ENCODE measurements around the gene XPNPEP2. TPM values are rescaled to one million over a fixed set of nuclear protein-coding genes. Genes with fewer than 3 reads are reported as not detected.

XPNPEP2 gene
- total and polyA plus RNA-seq, 2 experiments from 2014 or later: 0.65 to 0.74 TPM

DNA sequence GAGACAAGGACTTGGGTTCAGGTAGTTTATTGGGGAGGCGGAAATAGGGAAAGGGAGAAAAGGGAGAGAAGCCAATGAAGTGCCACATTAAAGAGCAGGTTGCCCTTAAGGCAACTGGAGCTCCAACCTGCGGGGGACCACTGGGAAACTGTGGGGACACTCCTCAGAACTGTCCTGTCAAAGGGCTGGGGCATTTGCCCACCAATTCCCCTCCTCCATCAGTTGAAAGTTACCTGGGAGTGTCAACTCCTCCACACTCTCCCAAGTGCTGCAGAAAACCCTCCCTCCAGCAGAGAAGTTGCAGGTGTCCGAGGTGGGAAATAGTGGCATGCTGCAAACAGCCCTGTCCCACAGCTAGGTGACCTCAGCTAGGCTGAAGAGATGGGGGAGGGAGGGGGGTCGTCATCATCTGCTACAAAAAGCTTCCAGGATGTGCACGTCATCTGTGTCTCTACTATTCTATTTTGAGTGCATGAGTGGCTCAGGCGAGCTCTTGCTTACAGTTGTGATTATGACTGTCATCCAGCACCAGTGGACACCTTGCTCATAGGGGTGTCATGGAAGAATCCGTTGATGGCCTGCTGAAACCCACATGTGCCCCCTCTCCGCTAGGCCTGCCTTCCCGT is 41.5 kb upstream of the XPNPEP2 start:
- in situ Hi-C loops (cut with MboI): no loop called here
- 75 to 85% methylated on average over 7 to 9 of the region's 9 CpGs for WGBS, 2 experiments (ENCODE audit: low coverage in 1 of 2, low lambda C conversion rate in 2 of 2, missing lambda C conversion rate in 2 of 2)
- Histone ChIP-seq H3K4me1 (ENCODE audit: insufficient read depth) (no peaks in the 10 kb centered on the region), H3K9me3 (ENCODE audit: low read depth) (no peaks in the 10 kb centered on the region), H3K27me3 (replicated peaks; ENCODE audit: insufficient read depth) (no peaks in the 10 kb centered on the region), H3F3A (ENCODE audit: insufficient read depth) (no peaks in the 10 kb centered on the region), H3K9ac (no peak overlapping the region), H3K4me2 (ENCODE audit: unreplicated experiment) (no peak overlapping the region), H3K27ac (no peak overlapping the region), H3K79me2 (ENCODE audit: insufficient read depth) (no peaks in the 10 kb centered on the region), H2AFZ (no peak overlapping the region), H4K20me1 (ENCODE audit: insufficient read depth) (no peaks in the 10 kb centered on the region), H3K4me3 (no peak overlapping the region), H3K9me2 (ENCODE audit: insufficient read depth) (no peaks in the 10 kb centered on the region), H3K36me3 (ENCODE audit: low read depth) (no peaks in the 10 kb centered on the region)
- no peak for TF ChIP-seq EZH2phosphoT487 (IDR thresholded peaks at IDR 0.05; ENCODE audit: insufficient read depth, low read depth)
- TF ChIP-seq EZH2 (IDR thresholded peaks at IDR 0.05; ENCODE audit: insufficient read depth, poor library complexity, severe bottlenecking): no peak
- no peak for DNase-seq

DNA sequence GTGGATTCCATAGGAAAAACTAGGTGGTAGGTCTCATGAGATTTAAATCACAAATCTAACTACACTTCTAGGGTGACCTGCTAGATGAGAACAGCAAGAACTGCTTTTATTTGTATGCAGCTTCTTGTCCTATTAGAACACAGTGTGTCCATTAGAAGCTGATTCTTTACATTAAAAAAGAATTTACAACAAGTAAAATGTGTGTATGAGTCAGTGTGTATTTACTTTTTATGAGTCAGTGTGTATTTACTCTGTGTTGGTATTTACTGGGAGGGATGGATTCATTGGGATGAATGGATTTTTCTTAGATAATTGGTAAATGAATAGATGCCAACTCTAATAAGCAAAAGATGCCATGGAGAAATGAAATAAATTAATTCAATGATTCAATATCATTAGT is 40.6 kb upstream of the XPNPEP2 start:
- Histone ChIP-seq H3K36me3 (ENCODE audit: low read depth) (no peaks in the 10 kb centered on the region), H3K4me2 (ENCODE audit: unreplicated experiment) (no peak overlapping the region), H3K27me3 (replicated peaks; ENCODE audit: insufficient read depth) (no peaks in the 10 kb centered on the region), H4K20me1 (ENCODE audit: insufficient read depth) (no peaks in the 10 kb centered on the region), H3K79me2 (ENCODE audit: insufficient read depth) (no peaks in the 10 kb centered on the region), H3K9me3 (ENCODE audit: low read depth) (no peaks in the 10 kb centered on the region), H3F3A (ENCODE audit: insufficient read depth) (no peaks in the 10 kb centered on the region), H3K9ac (no peak overlapping the region), H3K4me1 (ENCODE audit: insufficient read depth) (no peaks in the 10 kb centered on the region), H3K9me2 (ENCODE audit: insufficient read depth) (no peaks in the 10 kb centered on the region), H3K4me3 (no peak overlapping the region), H2AFZ (no peak overlapping the region), H3K27ac (no peak overlapping the region)
- TF ChIP-seq EZH2phosphoT487 (IDR thresholded peaks at IDR 0.05; ENCODE audit: insufficient read depth, low read depth): no peak
- TF ChIP-seq EZH2 (IDR thresholded peaks at IDR 0.05; ENCODE audit: insufficient read depth, poor library complexity, severe bottlenecking): no peak
- no peak for DNase-seq
- in situ Hi-C loops (cut with MboI): no loop called here

DNA sequence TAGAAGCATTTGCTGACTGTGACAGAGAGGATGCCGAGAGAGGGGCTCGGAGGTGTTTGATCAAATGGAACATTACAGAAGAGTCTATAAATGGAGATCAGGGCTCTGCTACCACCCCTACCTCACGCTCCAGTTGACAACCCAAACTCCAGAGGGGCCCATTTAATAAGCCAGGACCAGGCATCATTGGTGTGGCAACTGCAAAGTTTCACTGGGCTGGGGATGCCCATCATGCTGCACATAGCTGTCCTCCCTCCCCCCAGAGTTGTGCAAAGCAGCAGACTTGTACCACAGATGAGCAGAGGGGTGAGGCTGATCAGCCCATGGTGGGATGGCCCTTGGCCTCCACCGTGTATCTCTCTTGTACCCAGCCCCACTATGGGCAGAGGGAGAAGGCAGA is 38.2 kb upstream of the XPNPEP2 start:
- no peak for DNase-seq
- Histone ChIP-seq H3K9me2 (ENCODE audit: insufficient read depth) (no peaks in the 10 kb centered on the region), H3K79me2 (ENCODE audit: insufficient read depth) (no peaks in the 10 kb centered on the region), H3K27me3 (replicated peaks; ENCODE audit: insufficient read depth) (no peaks in the 10 kb centered on the region), H3K4me1 (ENCODE audit: insufficient read depth) (no peaks in the 10 kb centered on the region), H3K9me3 (ENCODE audit: low read depth) (no peaks in the 10 kb centered on the region), H3K27ac (no peak overlapping the region), H3K9ac (no peak overlapping the region), H3F3A (ENCODE audit: insufficient read depth) (no peaks in the 10 kb centered on the region), H3K4me2 (ENCODE audit: unreplicated experiment) (no peak overlapping the region), H2AFZ (no peak overlapping the region), H4K20me1 (ENCODE audit: insufficient read depth) (no peaks in the 10 kb centered on the region), H3K36me3 (ENCODE audit: low read depth) (no peaks in the 10 kb centered on the region), H3K4me3 (no peak overlapping the region)
- in situ Hi-C loops (cut with MboI): no loop called here
- TF ChIP-seq EZH2phosphoT487 (IDR thresholded peaks at IDR 0.05; ENCODE audit: insufficient read depth, low read depth): no peak
- TF ChIP-seq EZH2 (IDR thresholded peaks at IDR 0.05; ENCODE audit: insufficient read depth, poor library complexity, severe bottlenecking): no peak
- 90 to 92% methylated on average over 4 of the region's 4 CpGs for WGBS, 2 experiments (ENCODE audit: low coverage in 1 of 2, low lambda C conversion rate in 2 of 2, missing lambda C conversion rate in 2 of 2)

DNA sequence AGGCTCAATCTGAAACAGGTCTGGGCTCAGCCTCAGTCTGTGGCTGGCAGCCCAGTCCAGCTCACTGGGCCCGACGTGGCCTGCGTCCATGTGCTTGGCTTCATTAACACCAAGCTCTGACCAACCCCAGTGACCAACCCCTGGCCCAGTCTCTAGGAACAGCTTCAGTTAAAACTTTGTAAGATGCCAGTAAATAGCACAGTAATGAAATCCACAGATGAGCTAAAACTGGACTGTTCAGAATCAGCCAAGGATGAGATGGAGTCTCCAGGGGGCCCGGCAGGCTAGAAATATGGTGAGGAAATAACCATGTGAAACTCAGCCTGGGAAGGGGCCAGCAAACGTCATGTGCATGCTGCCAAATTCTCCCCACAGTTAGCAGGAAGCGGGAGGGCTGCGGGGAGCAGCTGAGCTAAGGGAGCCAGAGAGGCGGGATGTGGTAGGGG is 37.1 kb upstream of the XPNPEP2 start:
- in situ Hi-C loops (cut with MboI): no loop called here
- Histone ChIP-seq H3K36me3 (ENCODE audit: low read depth) (no peaks in the 10 kb centered on the region), H4K20me1 (ENCODE audit: insufficient read depth) (no peaks in the 10 kb centered on the region), H3K27me3 (replicated peaks; ENCODE audit: insufficient read depth) (no peaks in the 10 kb centered on the region), H2AFZ (no peak overlapping the region), H3K79me2 (ENCODE audit: insufficient read depth) (no peaks in the 10 kb centered on the region), H3K9me2 (ENCODE audit: insufficient read depth) (no peaks in the 10 kb centered on the region), H3K4me3 (no peak overlapping the region), H3K9ac (no peak overlapping the region), H3K4me2 (ENCODE audit: unreplicated experiment) (no peak overlapping the region), H3K4me1 (ENCODE audit: insufficient read depth) (no peaks in the 10 kb centered on the region), H3K27ac (no peak overlapping the region; the same call in 1 of the 2 replicates), H3F3A (ENCODE audit: insufficient read depth) (no peaks in the 10 kb centered on the region), H3K9me3 (ENCODE audit: low read depth) (no peaks in the 10 kb centered on the region)
- DNase-seq: peak; percentile 66
- 21 to 23% methylated on average over 8 of the region's 8 CpGs for WGBS, 2 experiments (ENCODE audit: low coverage in 1 of 2, low lambda C conversion rate in 2 of 2, missing lambda C conversion rate in 2 of 2)
- TF ChIP-seq EZH2 (IDR thresholded peaks at IDR 0.05; ENCODE audit: insufficient read depth, poor library complexity, severe bottlenecking): no peak
- TF ChIP-seq EZH2phosphoT487 (IDR thresholded peaks at IDR 0.05; ENCODE audit: insufficient read depth, low read depth): no peak

DNA sequence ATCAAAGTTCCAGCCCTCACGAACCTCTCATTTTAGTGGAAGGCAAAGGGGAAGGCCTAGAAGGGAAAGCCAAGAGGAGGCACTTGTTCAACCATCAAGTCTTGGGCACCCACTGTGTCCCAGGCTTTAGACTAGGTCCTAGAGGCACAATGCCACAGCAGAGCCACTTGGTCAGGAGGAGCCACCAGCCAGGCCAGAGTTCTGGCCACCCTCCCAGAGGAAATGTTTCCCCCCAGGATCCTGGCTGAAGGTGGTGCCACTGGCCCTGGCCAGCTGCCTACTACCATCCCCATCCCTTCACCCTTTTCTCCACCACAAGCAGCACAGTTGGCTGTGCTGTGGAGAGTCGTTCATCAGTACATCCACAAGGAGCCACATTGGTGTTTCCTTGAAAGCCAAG is 34.3 kb upstream of the XPNPEP2 start:
- Histone ChIP-seq H3K27me3 (replicated peaks; ENCODE audit: insufficient read depth) (no peaks in the 10 kb centered on the region), H3K79me2 (ENCODE audit: insufficient read depth) (no peaks in the 10 kb centered on the region), H2AFZ (no peak overlapping the region), H3K4me3 (no peak overlapping the region), H4K20me1 (ENCODE audit: insufficient read depth) (no peaks in the 10 kb centered on the region), H3K4me2 (ENCODE audit: unreplicated experiment) (no peak overlapping the region), H3K9me2 (ENCODE audit: insufficient read depth) (no peaks in the 10 kb centered on the region), H3K27ac (no peak overlapping the region), H3K9ac (no peak overlapping the region), H3K9me3 (ENCODE audit: low read depth) (no peaks in the 10 kb centered on the region), H3K36me3 (ENCODE audit: low read depth) (no peaks in the 10 kb centered on the region), H3K4me1 (ENCODE audit: insufficient read depth) (no peaks in the 10 kb centered on the region), H3F3A (ENCODE audit: insufficient read depth) (no peaks in the 10 kb centered on the region)
- TF ChIP-seq EZH2 (IDR thresholded peaks at IDR 0.05; ENCODE audit: insufficient read depth, poor library complexity, severe bottlenecking) (no peak), EZH2phosphoT487 (IDR thresholded peaks at IDR 0.05; ENCODE audit: insufficient read depth, low read depth) (no peak)
- no peak for DNase-seq
- 60 to 82% methylated on average over 1 to 2 of the region's 2 CpGs for WGBS, 2 experiments (ENCODE audit: low coverage in 1 of 2, low lambda C conversion rate in 2 of 2, missing lambda C conversion rate in 2 of 2)
- in situ Hi-C loops (cut with MboI): no loop called here
